Raji (cell line): ENCODE measurements around the gene DCC.

Experiments
- POLR2A ChIP-seq: IDR thresholded peaks from 2 replicates; pipeline ENCODE4 v1.6.1; 2011; ENCODE audit warnings: low read depth, low read length, control low read depth; ENCODE audit not compliant: insufficient read depth

The DCC gene

GRCh38 chr18:53422896-53423295 lies 1082.9 kb downstream of the DCC start:
- TF ChIP-seq POLR2A = no peak

DNA sequence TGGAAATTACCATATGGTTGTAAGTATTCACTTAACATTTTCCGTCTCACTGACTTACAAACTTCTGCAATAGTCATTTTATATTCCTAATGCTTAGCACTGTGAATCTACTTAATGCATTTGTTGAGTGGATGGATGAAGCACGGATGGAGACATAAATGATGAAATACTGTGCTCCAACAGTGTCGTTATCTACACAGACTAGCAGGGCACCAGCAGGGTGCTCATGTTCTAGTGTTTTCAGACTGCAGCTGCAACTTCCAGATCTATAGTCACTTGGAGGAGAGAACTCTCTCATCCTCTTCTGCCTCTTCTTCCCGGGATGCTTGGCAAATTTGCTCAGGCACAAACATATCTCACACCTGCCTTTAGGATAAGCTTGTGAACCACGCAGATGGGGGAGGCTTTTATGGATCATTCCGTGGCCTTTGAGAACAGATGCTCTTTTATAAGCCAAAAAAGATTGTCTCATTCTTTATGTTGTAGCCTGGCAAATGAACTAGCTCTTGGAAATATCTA lies 1086.7 kb downstream of the DCC start:
- TF ChIP-seq POLR2A = no peak

DNA sequence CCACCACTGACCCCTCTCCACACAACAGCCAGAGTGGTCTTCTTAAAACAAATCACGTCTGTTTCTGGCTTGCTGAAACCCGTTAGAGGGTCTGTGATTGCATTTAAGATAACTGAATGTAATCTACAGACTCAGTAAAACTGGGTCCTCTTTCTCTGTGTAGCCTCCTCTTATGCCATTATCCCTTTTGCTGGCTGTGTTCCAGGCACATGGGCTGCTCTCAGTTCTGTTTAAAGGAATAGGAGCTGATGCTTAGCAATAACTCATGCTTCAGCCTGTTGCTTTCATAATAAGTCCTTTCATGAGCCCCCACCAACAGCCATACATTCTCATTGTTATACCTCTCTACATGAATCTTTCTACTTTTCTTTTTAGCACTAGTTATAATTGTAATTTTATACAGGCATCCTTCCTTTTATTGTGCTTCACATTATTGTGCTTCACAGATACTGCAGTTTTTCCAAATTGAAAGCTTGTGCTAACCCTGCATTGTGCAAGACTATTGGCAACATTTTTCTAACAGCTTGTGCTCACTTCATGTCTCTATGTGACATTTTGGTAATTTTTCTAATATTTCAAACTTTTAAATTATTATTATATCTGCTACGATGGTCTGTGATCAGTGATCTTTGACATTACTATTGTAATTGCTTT lies 1101.9 kb downstream of the DCC start:
- TF ChIP-seq POLR2A = no peak

GRCh38 chr18:53442415-53442783 lies 1102.4 kb downstream of the DCC start:
- no peak for TF ChIP-seq POLR2A

- TF ChIP-seq POLR2A = no peak
Measured at GRCh38 chr18:53443336-53443735, 1103.3 kb downstream of the DCC start.

DNA sequence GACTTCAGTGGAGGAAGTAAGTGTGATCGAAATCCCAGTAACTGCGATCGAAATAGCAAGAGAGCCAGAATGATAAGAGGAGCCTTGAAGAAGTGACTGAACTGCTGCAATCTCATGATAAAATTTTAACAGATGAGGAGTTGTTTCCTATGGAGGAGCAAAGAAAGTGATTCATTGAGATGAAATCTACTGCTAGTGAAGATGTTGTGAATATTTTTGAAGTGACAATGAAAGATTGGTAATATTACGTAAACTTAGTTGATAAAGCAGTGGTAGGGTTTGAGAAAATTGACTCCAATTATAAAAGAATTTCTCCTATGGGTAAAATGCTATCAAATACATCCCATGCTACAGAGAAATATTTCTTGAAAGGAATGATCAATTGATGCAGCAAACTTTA lies 1103.8 kb downstream of the DCC start:
- no peak for TF ChIP-seq POLR2A

GRCh38 chr18:53451902-53452301 lies 1111.9 kb downstream of the DCC start:
- TF ChIP-seq POLR2A = no peak

DNA sequence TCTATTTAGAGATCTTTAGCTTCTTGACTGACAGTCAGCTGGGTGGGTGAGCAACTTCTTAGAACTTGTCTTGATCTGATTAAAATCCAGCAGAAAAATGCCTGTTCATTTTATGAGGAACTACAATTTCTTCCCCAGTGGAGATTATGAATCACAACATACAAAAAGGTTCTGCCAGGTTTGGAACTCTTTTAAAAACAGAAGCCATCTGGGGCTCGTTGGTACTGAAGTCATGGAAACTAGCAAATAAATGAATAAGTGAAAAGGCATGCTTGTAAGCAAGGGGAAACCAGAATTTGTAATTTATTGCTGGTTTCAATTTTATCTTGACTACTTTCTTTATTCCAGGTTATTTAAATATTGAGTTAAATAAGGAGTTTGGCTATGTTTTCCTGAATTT lies 1117.1 kb downstream of the DCC start:
- no peak for TF ChIP-seq POLR2A

DNA sequence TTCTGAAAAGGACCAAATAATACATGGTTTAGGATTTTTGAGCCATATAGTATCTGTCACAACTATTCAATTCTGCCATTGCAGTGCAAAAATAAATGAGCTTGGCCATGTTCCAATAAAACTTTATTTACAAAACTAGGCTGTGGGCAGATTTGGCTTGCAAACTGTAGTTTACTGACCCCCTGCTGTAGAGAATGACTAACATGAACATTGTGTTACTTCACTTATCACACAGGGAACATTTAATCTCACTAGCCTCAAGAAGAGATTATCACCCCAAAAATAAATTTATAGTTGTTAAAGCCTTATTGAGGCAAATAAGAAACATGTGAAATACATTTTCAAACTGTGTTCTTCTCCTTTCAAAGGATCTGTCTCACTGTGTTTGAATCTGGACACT lies 1118.3 kb downstream of the DCC start:
- no peak for TF ChIP-seq POLR2A

DNA sequence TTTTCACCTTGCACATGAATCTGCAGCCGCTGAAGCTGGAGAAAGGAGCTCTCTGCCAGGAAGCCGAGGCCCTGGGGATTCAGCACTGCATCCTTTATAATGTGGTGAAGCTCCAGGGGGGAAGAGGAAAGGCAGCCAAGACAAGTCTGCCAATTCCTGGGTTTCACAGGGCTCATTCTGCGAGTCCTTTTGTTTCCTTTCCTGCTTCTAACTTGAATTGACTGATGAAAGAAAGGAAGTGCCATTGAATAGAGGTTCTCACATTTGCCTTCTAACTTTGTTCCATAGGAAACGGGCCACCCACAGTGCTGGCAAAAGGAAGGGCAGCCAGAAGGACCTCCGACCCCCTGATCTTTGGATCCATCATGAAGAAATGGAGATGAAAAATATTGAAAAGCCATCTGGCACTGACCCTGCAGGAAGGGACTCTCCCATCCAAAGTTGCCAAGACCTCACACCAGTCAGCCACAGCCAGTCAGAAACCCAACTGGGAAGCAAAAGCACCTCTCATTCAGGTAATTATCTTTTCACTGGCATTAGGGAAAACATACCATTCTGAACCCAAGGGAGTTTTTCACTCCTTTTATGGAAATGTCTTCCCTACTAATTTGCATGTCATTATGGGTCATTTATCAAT lies 1119.1 kb downstream of the DCC start:
- no peak for TF ChIP-seq POLR2A

DNA sequence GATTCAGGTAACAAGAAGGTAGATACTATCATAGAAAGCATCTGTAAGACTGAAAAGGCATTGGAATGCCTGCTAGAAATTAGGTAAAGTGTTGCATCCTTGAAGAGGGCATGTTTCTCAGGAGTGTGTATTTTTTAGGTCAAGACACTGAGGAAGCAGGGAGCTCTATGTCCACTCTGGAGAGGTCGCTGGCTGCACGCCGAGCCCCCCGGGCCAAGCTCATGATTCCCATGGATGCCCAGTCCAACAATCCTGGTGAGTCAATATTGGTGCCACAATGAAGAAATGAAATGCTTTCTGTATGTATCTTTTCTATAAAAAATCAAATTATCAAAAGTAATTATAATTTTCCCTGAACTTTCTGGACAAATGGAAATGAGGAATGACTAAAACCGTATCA lies 1127.8 kb downstream of the DCC start:
- no peak for TF ChIP-seq POLR2A

DNA sequence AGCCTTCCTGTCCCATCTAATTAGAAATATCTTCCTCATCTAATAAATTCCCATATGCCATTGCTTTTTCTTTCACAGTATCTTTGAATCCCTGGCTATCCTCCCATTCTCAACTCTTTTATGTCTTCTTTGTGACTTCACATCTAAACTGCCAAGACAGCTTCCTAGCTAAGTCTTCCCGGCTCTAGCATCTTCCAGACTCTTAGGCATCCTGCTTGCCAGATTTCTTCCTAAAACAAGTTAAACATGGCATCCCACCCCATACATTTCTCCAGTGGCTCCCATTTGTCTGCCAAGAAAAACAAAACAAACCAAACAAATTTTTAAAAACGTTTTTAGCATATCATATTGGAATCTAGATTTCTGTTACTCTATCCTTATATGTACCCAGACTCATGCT lies 1132.5 kb downstream of the DCC start:
- TF ChIP-seq POLR2A = no peak

GRCh38 chr18:53478155-53478554 lies 1138.2 kb downstream of the DCC start:
- TF ChIP-seq POLR2A = no peak

- TF ChIP-seq POLR2A = no peak
Measured at GRCh38 chr18:53486296-53486695, 1146.3 kb downstream of the DCC start.

DNA sequence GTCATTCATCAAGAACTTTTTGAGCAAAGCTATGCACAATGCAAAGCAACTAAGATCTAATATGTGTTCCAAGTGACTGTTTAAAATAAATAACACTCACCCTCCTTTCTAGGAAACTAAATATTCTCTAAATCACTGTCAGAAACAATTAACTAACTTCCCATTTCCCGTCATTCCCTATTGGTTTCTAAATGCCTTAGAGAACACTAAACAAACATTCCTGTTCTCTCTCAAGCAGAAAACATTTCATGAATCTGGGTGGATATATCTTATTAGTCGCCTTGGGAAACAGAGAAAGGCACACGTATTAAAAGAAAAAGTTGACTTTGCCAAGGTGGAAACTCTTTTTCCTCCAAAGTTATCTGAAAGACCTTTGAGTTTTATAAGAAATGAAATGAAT lies 1149.3 kb downstream of the DCC start:
- TF ChIP-seq POLR2A = no peak

DNA sequence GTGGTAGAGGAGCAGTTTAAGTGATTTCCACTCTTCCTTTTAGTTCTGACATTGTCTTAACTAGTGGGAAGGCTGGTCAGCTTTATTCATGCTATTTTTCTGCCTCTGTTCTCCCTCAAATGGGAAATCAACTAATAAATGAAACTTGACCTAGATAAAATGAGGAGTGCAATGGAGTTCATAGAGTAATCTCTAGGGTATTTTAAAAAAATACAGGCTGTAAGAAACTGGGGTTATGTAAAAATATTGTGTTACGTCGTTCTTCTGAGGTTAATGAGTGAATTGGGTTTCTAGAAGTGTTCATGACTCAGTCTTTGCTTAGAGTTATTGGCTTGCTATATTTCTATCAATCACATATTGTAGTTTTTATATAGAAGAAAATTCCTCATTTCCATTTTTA lies 1150.0 kb downstream of the DCC start:
- TF ChIP-seq POLR2A = no peak

DNA sequence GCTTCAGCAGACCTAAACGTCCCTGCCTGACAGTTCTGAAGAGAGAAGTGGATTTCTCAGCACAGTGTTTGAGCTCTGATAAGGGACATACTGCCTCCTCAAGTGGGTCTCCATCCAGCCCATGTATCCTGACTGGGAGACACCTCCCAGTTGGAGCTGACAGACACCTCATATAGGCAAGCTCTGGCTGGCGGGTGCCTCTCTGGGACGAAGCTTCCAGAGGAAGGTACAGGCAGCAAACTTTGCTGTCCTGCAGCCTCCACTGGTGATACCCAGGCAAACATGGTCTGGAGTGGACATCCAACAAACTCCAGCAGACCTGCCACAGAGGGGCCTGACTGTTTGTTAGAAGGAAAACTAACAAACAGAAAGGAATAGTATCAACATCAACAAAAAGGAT lies 1156.0 kb downstream of the DCC start:
- TF ChIP-seq POLR2A = no peak
